RWPE2 (cell line): ENCODE measurements around the gene TOB1.

Source experiments
- ATAC-seq: fragments of 200-7000 bp; cut with Tn5 transposase; 3 replicates; pipeline ENCODE4 v1.9.1; 2021; ENCODE audit warnings: low read depth
- DNase-seq: peaks from one replicate; pipeline ENCODE4 v3.0.0-alpha.2; 2020; ENCODE audit warnings: low spot score
- H3K27ac ChIP-seq: fragments of 450-650 bp; 2 replicates; pipeline ENCODE4 v1.5.1; 2017; ENCODE audit warnings: mild to moderate bottlenecking; ENCODE audit not compliant: poor library complexity, severe bottlenecking
- H3K27me3 ChIP-seq: fragments of 250-450 bp; sonication (Bioruptor Pico); 2 replicates; pipeline ENCODE4 v1.5.1; 2021; ENCODE audit warnings: mild to moderate bottlenecking, moderate library complexity; ENCODE audit not compliant: insufficient read depth, poor library complexity, severe bottlenecking
- H3K36me3 ChIP-seq: fragments of 250-450 bp; sonication (Bioruptor Pico); 2 replicates; pipeline ENCODE4 v1.5.1; 2020; ENCODE audit warnings: low read depth, mild to moderate bottlenecking, moderate library complexity
- H3K4me1 ChIP-seq: fragments of 250-450 bp; sonication (Bioruptor Pico); 2 replicates; pipeline ENCODE4 v1.5.1; 2021; ENCODE audit warnings: mild to moderate bottlenecking, moderate library complexity; ENCODE audit not compliant: insufficient read depth, poor library complexity, severe bottlenecking
- H3K4me3 ChIP-seq: fragments of 250-450 bp; sonication (Bioruptor Pico); 2 replicates; pipeline ENCODE4 v1.5.1; 2021; ENCODE audit warnings: mild to moderate bottlenecking, moderate library complexity; ENCODE audit not compliant: severe bottlenecking
- H3K9me3 ChIP-seq: fragments of 250-450 bp; sonication (Bioruptor Pico); 2 replicates; pipeline ENCODE4 v1.5.1; 2021; ENCODE audit warnings: mild to moderate bottlenecking, moderate library complexity; ENCODE audit not compliant: severe bottlenecking
- TF ChIP-seq, protein P1 (sequence below): fragments of 450-650 bp; IDR thresholded peaks from one replicate; pipeline ENCODE4 v1.5.1; 2017; ENCODE audit warnings: mild to moderate bottlenecking, moderate library complexity; ENCODE audit not compliant: poor library complexity, severe bottlenecking

TOB1 gene

GRCh38 chr17:50906443-50906842 lies 40.3 kb upstream of the TOB1 start:
- H3K9me3 ChIP-seq = no peaks in the 10 kb centered on the region
- no peak for ATAC-seq
- TF ChIP-seq, protein P1, sequence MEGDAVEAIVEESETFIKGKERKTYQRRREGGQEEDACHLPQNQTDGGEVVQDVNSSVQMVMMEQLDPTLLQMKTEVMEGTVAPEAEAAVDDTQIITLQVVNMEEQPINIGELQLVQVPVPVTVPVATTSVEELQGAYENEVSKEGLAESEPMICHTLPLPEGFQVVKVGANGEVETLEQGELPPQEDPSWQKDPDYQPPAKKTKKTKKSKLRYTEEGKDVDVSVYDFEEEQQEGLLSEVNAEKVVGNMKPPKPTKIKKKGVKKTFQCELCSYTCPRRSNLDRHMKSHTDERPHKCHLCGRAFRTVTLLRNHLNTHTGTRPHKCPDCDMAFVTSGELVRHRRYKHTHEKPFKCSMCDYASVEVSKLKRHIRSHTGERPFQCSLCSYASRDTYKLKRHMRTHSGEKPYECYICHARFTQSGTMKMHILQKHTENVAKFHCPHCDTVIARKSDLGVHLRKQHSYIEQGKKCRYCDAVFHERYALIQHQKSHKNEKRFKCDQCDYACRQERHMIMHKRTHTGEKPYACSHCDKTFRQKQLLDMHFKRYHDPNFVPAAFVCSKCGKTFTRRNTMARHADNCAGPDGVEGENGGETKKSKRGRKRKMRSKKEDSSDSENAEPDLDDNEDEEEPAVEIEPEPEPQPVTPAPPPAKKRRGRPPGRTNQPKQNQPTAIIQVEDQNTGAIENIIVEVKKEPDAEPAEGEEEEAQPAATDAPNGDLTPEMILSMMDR = no peak
- H3K4me1 ChIP-seq = peaks cover 32% of the 10 kb centered on the region
- H3K27me3 ChIP-seq = no peaks in the 10 kb centered on the region
- DNase-seq = no peak
- no peaks in the 10 kb centered on the region for H3K36me3 ChIP-seq
- no peak overlapping the region for H3K27ac ChIP-seq
- H3K4me3 ChIP-seq = no peak overlapping the region

- TF ChIP-seq, protein P1 = no peak
- ATAC-seq = no peak
- no peaks in the 10 kb centered on the region for H3K27me3 ChIP-seq
- no peak overlapping the region for H3K4me3 ChIP-seq
- H3K9me3 ChIP-seq = no peaks in the 10 kb centered on the region
- H3K36me3 ChIP-seq = no peaks in the 10 kb centered on the region
- H3K27ac ChIP-seq = peak overlapping the region; percentile 92
- no peak for DNase-seq
- H3K4me1 ChIP-seq = peaks cover 32% of the 10 kb centered on the region
Observed at GRCh38 chr17:50905460-50905803, 39.3 kb upstream of the TOB1 start.

DNA sequence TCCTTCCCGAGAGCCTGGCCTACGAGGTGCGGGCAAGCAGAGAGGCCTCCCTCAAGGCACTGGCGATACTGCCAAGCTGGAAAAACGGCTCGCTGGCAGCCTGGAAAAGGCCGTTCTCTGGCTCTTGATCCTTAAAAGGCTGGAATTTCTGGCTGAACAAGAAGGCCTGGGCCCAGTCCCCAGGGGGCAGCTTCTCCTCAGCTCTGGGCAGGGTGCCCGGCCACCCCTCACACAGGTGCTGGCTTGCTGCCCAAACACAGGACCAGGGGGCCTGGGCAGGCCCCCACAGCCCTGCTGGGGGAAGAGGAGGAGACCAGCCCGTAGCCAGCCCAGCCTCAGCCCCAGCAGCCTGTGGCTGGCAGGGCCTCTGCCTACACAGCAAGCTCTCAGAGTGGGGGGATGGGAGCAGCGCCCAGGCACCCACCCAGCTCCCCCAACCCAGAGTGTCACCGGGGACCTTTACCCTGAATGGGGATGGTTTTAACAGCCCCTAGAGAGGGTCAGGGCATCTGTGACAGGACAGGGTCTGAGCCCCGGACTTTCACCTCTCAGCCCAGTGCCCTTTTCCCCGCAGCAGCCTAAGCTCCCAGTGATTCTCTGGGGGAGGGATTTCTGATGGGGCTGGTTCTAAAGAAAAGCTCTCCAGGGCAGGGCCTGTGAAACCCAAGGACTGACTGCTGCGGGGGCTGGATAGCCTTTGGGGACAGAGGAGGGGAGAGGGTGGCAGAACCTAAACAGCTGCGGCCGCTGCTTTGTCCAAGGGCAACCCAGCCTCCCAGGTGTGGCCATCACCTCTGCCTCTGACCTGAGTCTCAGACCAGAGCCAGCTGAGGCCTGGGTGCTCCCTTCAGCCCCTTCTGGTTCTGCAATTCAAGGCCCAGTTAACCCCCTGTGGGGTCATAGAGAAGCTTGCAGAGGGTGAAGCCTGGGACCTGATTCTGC lies 38.6 kb upstream of the TOB1 start:
- TF ChIP-seq, protein P1 = peak; percentile 7
- H3K36me3 ChIP-seq = no peaks in the 10 kb centered on the region
- DNase-seq (no peak), ATAC-seq (peak; percentile 50)
- H3K9me3 ChIP-seq = no peaks in the 10 kb centered on the region
- H3K4me1 ChIP-seq = peaks cover 32% of the 10 kb centered on the region
- H3K27ac ChIP-seq = peak overlapping the region; percentile 92
- no peak overlapping the region for H3K4me3 ChIP-seq
- no peaks in the 10 kb centered on the region for H3K27me3 ChIP-seq

- no peak overlapping the region for H3K4me3 ChIP-seq
- DNase-seq (no peak), ATAC-seq (peak; percentile 74)
- TF ChIP-seq, protein P1 = no peak
- H3K27ac ChIP-seq = peak overlapping the region; percentile 92
- peaks cover 32% of the 10 kb centered on the region for H3K4me1 ChIP-seq
- no peaks in the 10 kb centered on the region for H3K9me3 ChIP-seq
- no peaks in the 10 kb centered on the region for H3K27me3 ChIP-seq
- H3K36me3 ChIP-seq = no peaks in the 10 kb centered on the region
Observed at GRCh38 chr17:50903604-50904517, 37.7 kb upstream of the TOB1 start.
